ENCODE measurements around the gene ARHGAP26.
"Not testable (repeated sequence)": the region's sequence is repeated elsewhere in the genome, so short reads cannot be mapped to it uniquely, and the experiment has no call there.

The ARHGAP26 gene

DNA sequence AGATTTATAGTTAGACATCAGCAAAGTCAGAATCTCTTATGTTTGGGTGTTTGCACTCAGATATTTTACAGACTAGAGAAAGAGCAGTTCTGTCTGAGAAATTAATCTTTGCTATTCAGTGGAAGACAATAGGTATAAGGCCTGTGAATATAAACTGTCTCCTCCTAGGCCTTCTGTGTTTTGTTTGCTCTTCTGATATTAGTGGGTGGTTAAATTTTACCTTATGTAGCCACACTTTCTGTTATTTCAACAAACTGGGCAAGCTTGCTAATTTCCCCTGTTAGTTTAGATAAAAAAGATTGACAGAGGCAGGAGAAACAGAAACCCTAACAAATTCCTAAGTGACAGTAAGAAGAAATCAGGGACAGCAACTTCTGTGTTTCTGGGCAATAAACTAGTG lies 141.6 kb downstream of the ARHGAP26 start:
- DNase-seq, result no peak

DNA sequence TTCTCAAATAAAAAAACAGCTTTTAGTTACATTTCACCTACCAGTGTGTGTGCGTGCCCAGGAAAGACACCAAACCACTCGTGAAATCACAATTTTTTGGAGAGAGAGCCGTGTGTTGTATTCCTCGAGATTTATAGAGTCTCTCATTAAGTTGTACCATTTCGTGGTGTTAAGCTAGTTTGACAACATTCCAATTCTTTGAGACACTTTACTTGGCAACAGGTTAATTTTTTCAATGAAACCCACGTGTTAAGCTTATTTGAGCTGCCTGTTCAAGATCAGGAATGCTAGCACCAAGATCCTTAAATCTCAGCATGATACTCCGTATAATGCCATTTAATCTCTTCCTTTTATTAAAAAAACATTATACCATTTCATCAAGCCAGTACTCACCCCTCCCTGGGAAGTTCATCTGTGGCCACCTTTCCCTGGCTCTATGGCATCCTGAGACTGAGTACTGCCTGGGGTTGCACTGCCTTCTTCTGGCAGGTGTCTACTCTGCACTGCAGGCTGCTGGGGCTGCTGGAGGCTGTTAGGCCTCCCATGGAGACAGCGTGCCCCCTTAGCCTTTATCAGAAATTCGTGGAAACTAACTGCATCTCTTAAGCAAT lies 143.7 kb downstream of the ARHGAP26 start:
- DNase-seq, result no peak

DNA sequence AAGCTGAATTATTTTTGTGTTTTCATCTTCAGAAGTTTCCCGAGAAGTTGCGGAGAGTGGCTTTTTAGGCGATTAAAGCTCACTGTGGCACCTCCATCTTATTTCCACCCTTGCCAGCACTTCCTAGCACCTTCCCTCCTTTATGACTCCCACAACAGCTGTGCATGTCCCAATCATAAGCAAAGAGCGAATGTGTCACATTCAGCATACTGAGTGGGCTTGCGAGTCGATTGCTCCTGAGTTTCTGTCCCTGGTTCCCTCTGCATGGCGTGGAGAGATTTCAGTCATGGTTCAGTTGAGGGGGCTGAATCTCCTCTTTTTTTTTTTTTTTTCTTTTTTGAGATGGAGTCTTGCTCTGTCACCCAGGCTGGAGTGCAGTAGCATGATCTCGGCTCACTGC lies 144.9 kb downstream of the ARHGAP26 start:
- DNase-seq, result no peak

DNA sequence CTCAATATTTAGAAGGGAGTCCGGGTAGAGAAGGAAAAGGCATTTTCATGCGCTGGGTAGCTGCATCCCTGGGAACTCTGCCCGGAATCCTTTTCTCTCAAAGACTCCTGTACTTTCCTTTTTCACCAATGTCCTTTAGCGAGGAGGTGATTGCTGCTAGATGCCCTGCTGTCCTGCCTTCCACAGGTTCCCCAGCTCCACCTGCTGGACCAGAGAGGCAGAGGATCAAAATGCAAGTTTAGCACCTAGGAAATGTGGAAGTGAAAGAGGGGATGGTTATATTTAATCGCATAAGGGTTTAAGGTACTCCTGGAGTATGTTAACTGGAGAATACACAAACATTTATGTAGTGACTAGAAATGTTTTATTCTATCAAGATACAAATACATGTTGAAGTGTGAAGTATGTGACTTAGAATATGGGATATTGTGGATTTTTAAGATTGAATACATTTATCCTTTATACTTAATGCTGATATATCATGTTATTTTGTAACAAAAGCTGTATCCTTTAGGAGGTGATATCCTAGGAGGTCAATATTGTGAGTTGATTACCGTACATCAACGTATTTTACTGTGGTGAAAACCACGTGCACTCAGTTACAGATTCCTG lies 145.7 kb downstream of the ARHGAP26 start:
- DNase-seq, result no peak

DNA sequence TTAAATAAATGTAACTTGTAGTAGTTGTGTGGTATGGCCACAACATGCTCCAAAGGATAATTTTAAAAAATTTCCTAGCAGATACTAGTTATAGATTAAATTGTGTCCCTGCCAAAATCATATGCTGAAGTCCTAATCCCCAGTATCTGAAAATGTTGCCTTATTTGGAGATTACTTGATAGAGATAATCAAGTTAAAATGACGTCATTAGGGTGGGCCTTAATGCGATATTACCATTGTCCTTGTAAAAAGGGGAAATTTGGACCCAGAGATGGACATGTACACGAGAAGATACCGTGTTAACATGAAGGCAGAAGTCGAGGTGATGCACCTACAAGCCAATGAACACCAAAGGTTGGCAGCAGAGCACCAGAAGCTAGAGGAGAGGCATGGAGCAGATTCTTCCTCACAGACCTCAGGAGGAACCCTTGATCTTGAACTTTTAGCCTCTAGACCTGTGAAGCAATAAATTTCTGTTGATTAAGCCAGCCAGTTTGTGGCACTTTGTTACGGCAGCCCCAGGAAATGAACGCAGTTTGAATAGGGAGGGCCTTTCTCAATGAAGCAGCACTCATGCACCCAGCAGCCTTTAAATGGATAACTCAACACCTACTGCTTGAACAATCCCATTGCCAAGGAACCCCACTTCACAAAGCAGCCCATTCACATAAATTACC lies 148.9 kb downstream of the ARHGAP26 start:
- no peak for DNase-seq

DNA sequence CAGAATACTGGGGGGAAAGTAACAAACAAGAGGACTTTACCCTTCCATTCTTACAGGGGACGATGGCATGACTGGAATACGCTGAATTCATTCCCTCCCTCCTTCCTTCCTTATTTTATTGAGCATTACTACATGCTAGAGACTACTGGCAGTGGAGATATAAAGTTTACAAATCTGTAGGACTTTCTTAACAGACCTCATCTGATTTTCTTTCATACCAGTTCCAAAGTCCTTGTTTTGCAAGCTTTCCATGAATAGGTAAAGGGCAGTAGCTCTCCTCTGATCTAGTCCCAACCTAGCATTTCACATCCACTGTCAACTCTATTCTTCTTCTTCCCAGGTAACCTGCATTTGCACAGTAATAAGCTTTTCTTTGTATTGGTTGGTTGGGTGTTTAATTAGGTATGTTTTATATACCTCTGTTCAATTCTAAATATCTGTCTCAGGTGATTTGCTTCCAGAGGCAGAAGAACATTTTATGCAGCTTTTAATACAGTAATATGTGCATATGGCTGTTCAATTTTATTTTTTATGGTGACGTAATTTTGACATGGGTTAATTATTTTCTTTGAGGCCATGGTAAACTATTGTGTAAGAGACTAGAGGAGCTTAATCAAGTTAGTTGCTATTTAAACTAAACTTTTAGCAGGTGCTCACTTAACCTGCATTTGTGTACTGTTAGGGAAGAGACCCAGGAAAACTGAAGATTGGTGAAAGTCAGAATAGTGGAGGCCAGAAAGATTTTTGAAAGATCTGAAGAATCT lies 150.9 kb downstream of the ARHGAP26 start:
- DNase-seq, result no peak

DNA sequence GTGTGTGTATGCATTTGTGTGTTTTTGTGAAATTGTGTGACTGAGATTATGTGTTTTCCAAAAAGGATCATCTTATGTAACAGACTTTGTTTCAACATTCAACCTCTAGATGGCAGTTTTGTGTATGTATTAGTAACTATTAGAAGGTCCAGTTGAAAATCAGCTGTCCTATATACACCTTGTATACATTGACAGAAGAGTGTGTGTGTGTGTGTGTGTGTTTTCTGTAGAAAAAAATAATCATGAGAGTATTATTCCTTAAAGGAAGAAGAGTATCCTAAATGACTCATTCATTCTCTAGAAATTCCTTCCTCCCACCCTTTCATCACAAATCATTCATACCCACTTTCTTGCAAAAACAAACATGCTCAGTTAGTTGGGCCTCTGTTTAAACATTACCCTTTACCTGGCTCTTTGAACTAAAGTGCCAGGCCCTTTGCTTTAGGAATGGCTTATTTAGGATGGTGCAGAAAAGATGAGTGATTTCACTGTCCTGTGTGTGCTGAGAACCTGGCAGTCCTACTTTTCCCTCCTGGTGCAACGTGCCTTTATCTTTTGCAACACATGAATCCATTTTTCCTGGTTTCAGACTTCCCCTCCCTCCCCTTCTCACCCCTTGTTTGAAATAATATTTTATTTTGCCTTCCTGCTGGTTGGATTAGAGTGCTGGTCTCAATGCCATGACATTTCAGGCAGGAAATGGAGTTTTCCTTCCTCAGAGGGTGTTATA lies 152.2 kb downstream of the ARHGAP26 start:
- no peak for DNase-seq

DNA sequence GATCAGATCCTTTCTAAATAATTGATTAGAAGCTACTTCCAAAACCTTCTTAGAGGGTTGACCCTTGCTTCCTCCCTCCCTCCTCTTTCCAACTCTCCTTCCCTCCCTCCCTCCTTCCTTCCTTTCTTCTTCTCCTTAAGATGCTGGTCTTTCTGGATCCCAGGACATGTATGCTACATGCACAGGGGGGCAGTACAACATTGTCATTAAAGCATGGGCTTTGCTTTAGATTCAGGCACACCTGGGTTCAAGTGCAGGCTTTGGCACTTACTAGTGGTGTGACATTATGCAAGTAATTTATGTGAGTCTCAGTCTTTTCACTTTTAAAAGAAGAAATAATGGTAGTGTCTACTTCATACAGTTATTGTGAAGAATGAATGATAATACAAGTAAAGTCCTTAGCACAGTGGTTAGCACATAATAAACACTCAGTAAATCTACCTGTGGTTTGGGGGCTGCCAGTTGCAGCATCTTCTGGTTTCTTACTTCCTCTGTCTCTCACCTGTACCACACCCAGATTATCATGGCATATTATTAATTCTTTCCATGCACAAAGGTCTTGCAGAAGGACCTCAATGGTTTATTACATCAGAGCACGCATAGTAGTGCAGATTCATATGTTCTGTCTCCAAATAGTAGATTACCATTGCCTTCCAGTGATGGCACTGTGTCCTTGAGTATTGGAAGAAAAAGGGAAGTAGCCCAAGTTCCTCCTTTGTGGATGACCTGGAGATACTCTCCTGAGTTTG lies 154.1 kb downstream of the ARHGAP26 start:
- DNase-seq, result no peak

DNA sequence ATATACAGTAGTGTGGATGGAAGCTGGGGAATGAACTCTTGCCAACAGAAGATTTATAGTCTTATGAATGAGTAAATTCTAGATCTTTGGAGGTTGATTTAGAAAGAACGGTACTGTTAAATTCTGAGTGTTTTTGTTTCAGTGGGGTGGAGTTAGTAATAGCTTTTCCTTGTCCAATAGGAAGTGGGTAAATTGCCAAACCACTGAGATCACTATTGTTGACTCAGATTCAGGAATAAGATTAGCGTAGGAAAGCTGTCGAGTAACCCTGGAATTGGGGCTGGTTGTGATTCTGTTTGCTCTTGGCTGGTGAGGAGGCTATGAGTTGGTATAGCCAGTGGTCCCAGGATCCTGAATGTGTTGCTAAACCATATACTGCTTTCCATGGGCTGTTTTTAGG lies 155.6 kb downstream of the ARHGAP26 start:
- no peak for DNase-seq

DNA sequence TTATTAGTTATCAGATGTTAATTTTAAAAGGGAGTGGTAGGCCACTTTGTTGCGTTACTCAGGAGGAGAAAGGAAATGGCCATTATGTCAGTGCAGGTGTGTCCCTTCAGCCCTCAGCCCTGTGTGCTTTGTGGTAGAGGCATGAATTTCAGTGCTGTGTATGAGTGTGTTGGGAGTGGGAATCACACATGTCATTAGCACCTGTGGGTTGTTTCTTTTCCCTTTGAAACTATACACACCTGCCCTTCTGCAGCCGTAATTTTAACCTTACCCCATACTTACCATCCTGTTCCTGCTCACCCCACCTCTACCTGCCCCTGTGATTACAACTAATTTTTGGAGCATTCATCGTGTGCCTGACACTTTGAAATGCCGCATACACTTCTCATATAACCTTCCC lies 156.4 kb downstream of the ARHGAP26 start:
- no peak for DNase-seq

DNA sequence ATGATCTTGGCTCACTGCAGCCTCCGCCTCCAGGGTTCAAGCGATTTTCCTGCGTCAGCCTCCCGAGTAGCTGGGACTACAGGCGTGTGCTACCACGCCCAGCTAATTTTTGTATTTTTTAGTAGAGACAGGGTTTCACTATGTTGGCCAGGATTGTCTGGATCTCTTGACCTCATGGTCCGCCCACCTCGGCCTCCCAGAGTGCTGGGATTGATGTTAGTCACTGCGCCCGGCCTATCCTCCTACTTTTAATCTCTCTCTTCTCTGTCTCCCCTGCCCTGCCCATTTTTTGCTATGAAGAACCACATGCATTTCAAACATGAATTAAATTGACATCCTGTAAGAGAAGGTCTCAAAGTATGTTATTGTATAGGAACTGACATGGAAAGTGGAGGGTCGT lies 158.8 kb downstream of the ARHGAP26 start:
- DNase-seq, result not testable (repeated sequence)

DNA sequence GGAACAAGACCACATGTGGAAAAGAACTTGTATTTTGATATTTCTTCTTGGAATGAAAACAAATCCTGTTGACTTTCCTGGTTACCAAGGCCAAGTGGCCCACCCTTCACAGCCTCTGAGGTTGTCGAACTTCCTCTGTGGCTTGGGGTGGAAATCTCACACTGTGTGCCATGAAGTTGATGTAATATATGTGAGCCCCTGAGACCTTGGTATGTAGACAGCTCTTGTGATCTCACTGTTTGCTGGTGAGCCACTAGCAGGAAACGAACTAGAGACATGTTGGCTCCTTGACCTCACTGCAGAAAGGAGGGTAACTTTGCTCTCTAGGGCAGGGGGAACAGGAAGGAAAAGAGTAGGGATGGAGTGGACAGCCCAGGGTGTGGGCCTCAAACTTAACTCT lies 159.4 kb downstream of the ARHGAP26 start:
- no peak for DNase-seq

DNA sequence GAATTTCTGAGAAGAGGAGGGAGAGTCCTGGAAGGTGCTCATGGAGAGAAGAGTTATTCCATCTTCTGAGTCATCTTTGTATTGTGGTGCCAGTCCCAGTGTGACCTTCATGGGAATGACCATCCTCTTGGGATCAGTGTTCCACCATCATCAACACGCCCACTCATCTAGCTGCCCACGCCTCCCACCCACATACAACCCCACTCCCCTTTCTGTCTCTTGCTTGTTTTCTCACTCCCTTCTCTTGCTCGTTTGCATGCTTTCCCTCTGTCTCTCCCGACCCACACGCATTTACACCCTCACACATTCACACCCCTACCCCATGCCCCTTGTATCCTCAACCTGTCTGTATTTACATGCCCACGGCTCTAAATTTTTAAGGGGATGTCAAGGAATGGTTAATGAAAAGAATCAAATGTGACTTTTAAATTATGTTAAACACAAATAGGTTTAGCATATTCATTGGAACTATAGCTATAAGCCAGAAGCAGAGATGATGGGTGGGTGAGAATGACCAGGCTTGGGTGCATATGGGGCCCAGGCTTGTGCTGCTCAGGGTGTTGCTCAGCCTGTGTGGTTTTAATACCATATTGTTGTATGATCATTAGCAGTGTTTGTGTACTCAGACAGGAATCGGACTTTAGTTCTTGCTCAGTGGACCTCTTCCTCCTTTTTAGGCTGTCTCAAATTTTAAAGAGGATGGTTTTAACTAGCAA lies 160.4 kb downstream of the ARHGAP26 start:
- DNase-seq, result no peak

DNA sequence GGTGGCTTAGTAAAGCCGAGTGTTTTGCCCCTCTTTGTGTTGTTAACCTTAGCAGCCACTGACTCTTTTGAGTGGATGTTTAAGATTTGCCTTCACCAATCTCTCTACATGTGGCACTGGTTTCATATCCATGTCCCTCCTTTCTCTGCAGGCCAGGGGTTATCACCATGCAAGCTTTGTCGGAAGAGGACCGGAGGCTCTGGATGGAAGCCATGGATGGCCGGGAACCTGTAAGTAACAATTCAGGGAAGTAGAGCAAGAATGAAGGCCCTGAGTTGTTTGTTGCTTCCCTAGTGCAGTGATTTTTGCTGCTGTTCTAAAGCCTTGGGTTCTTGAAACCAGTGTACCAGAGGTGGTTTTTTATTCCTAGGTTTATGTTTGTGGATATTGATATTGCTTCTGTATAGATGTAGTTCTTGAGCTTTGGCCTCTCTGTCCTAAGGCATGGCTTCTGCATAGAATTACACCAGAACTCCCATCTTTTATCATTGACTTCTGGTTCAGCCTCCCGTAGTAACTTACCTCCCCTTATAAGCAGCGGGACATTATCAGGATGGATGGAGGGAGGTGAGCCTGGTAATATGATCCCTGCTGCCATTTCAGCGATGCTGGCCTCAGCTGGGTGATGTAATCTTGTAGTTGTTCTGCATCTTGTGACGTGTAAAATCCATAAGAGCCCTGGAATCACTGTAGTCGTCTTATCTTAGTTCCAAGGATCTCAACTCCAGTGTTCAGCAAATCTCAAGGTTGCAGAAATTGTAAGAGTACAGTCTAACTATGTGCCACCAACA lies 161.9 kb downstream of the ARHGAP26 start:
- no peak for DNase-seq

DNA sequence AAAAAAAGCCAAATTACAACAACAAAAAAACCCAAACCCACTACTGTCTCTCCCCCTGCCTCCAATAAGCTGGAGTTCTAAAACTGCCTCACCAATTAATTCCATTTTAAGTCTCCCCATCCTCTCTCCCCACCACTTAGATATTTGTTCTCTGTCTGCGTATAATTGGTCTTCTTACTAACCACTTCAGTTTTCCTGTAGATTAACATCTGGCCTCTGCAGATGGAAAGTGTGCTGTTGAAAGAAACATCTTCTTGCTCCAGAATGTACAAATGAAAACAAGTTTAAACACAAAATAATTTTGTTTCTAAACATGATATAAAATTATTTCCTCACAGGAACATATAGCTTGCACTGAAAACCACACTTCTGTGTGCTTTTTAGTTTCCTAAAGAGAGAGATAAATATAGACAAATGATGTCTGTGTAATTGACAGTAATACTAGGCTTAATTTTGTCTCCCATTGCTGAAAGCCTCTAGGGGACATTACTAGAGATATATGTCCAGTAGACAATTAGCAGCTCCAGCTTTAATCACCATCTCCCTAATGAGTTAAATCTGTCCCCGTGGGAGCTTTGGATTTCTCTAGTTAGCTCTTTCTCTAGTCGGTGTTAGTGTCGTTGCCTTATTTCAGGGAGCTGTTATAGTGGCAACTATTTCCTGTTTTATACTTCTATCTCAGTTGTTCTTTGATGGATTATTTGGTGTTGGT lies 164.0 kb downstream of the ARHGAP26 start:
- no peak for DNase-seq

DNA sequence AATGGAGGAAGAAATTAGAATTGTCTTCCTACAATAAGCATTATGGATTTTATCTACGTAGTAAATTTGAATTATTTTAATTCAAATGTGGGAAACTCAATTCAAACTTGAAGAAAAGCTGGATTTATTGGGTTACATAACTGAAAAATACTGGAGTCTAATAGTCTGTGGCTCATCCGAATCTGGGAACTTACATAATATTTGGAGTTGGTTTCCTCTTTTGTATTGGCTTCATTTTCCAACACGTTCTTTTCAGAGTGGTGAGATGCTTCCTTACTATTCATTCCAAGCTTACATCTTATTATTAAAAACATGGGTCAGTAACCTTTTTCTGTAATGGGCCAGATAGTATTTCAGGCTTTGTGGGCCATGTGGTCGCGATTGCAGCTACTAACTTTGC lies 164.8 kb downstream of the ARHGAP26 start:
- DNase-seq, result no peak

DNA sequence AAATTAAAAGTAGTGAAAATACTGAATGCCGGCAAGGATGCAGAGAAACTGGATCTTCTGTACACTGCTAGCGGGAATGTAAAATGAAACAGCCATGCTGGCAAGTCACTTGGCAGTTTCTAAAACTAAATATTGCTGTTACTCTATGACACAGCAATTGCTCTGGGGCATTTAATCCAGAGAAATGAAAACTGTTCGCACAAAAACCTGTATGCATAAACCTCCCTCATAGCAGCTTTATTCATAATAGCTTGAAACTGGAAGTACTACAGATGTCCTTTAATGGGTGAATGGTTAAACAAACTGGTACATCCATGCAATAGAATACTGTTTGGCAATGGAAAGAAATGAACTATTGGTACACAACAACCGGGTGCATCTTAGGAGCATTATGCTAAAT lies 167.2 kb downstream of the ARHGAP26 start:
- DNase-seq, result no peak

DNA sequence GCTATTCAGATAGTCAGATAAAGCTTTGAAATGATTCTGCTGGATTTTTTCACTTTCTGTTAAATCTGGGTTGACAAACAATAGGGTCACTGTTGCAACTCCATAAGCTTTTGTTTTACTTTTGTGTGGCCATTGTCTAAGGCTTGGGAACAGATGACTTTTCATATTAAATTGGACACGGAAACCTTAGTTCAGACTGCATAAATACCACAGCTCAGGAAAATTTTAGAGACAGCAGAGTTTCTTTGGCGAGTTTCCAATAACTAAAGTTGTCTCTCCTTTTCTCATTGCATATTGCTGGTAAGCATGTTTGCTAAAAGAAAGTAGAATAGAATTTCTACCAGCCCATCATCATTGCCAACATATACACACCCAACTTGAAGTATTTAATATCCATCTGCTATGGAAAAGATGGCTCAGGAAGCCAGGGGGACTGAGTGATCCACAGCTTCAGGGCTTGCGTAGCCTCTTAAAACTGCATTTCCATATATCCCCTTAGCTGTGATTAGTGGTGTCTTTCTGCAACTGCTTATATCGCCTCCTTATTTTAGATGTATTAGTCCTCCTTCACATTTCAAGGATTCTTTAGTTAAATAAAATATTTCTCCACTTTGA lies 168.2 kb downstream of the ARHGAP26 start:
- DNase-seq, result no peak

DNA sequence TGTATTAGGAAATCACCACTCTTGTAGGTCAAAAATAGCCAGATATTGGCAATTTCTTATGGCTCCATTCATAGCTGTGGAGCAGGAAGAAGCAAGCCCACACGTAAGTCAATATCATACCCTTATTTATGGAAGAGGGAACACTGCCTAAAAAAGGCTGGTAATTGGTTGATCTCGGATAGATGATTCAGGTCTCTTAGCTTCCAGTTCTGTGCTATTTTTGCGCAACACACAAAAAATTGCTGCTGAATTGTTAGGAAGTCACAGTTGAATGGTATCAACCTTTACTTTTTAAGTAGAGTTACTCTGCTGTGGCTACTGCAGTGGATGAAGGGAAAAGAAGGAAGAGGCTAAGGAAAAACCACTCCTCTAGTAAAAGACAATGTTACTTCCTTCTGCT lies 168.8 kb downstream of the ARHGAP26 start:
- no peak for DNase-seq

DNA sequence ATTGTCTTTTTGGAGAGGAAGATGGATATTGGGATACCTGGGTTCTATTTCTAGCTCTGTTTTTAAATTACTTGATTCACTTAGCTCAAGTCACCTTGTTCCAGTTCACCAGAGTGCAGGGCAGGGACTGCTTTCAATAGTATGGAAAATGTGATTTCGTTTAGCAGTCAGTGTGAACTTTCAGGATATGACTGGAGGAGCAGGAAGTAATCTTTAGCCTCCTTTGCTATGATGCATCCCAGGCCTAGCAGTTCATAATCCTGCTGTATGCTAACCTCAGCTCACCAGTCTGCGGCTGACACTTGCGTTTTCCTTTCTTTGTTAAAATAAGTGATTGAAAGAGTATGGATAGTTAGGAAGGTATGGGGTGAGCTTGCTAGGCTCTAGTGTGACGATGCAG lies 169.7 kb downstream of the ARHGAP26 start:
- DNase-seq, result no peak
